Activated CD4-positive, CD25-positive, alpha-beta regulatory T cell treated with anti-CD3 and anti-CD28 coated beads, Interleukin-2, amount 50 U/mL, for 24 hours (primary cell): ENCODE results near the gene HOXD11.

Experiments used
- ATAC-seq, 2 donors: fragments of 150-1000 bp; cut with Tn5 transposase; one replicate each; pipeline ENCODE4 v1.10.0; 2021; ENCODE audit warnings: mild to moderate bottlenecking in 1 of 2, moderate library complexity in 1 of 2

HOXD11 gene

GRCh38 chr2:176106581-176107539 is at the start of gene HOXD11:
Gene HOXD11 (plus strand): TSS chr2:176107280. CDS start chr2:176107356, 76 bp downstream.
- ATAC-seq = no peak

- ATAC-seq = no peak
These were observed 43.1 kb upstream of the HOXD11 start for GRCh38 chr2:176063958-176064357.

- no peak for ATAC-seq
These were observed 40.2 kb upstream of the HOXD11 start for GRCh38 chr2:176066645-176067588.

DNA sequence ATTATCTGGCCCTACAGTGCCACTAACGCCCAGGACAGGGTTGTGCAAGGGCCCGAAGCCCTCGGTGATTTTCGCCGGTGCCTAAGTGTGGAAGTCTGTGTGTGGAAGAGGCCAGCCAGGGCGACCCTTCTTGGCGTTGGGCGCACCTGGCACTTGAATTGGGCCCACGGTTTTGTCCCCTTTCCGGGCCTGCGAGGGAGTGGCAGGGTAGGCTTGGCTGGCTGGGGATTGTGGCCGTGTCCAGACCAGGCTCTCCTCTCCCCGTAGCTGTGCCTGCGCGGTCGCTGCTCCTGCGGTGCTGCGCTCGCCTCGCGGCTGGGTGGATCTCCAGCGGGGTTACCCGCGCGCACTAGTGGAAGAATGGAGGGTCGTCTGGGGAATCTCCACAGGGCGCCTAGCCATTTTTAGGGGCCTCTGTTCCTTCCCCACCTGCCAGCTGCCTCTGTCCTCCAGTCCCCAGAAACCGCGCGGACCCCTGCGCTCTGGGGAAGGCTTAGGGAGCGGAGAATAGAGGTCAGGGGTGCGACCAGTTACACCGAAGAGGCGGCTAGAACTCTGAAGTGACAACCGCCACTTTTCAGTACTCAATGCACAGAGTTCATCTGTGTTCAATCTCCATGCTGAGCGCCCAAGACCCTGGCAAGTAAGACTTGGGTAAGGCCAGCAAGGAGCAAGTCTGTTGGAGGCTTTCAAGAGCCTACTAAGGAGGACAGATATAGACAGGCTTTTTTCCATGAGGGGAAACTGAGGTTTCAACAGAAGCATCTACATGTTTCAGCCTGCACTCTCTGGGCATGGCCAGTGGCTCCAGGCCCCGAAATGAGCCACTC is 39.3 kb upstream of the HOXD11 start:
- ATAC-seq = no peak

GRCh38 chr2:176068419-176068832 is 38.7 kb upstream of the HOXD11 start:
- ATAC-seq = no peak

DNA sequence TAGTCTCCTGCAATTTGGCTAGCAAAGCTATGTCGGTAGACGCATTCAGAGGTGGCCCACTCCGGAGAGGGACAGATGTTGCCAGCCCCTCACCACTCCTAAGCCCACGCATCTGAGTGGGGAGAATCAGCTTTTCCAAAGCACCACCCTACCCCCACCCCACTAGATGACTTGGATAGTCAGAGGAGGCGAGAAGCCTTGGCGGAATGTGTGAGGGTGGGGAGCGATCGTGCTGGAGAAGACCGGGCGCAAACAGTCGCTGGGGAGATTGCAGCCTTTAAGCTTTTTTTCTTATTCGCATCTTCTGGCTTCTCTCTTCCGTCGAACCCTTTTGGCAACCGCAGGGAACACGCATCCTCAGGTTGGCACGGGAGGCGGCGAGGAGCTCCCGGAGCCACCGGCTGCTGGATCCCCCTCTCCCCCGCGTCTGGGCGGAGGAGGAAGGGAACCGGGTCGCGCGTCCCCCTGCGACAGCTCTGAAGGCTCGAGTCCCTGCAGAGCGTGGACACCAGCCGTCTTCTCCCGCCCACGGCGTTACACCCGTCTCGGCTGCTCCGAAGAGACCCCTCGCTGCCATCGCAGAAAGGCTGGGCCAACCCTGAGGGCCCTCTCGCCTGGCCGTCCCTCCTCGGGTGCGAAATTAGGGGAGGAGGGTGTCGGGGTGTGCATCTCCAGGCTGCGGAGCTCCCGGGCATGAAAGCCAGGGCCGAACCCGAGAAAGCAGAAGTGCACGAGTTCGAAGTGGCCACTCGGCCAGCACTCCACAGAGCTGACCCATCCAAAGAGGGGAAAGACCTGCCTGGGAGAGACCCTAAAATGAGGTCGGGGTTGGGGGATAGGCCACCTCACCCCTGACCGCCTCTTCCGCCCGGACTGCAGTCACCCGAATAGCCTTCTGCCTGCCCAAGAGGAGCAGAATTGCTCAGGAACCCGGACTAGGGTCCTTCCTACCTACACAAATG is 35.5 kb upstream of the HOXD11 start:
- ATAC-seq = no peak

DNA sequence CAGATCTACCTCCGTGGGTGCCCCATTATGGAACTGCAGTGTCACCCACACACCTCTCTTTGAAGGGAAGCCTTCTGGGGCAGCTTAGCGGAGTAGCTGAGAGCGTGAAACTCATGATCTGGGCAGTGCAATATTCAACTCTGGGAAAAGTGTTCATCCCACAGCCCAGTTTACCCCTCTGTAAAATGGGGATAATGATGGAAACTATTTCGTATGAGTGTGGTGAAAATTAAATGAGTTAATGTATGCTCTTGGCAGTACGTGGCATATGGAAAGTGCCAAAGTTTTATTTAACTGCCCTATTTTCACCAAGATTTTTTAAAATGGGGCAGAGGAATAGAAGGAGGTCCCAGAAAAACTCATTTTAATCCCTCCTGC is 34.8 kb upstream of the HOXD11 start:
- no peak for ATAC-seq

DNA sequence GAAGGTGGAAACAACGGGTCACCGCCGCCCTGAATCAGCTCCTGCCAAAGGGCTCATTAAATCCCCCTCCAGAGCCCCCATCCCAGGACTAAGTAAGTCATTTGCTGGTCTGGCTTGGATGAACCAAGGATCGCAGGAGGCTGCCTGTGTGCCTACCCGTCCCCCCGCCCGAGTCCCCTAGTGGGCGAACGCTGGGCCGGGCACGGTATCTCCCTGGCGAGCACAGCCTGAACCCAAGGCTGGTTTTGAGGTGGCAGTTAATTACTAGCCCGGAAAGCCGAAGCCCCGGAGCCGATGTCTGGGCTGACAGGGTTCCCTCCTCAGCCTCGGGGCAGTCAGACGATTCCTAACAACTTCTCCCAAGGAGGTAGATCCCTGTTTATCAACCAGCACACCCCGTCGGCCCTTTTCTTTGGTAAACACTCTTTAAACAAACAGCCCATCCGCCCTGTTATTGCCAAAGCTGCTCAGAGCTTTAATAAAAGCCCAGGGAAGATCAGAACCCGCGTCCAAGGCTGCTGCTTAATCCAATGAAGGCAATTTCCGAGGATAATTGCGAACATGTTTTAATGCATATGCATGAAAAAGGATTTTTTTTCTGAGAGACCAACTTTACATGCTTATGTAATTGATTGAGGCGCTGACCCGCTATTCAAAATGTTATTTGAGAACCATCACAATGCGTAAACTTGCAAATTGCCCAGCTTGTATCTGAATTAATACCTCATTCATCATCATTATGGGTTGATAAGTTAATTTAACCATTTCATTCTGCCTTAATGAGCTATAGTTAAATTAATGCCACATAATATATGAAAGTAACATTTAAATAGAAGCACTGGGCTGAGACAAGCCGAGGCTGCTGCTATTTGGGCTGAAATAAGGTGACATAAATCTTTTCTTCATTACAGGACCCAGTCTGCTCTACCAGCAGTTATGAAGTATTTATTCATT is 33.9 kb upstream of the HOXD11 start:
- ATAC-seq = no peak

DNA sequence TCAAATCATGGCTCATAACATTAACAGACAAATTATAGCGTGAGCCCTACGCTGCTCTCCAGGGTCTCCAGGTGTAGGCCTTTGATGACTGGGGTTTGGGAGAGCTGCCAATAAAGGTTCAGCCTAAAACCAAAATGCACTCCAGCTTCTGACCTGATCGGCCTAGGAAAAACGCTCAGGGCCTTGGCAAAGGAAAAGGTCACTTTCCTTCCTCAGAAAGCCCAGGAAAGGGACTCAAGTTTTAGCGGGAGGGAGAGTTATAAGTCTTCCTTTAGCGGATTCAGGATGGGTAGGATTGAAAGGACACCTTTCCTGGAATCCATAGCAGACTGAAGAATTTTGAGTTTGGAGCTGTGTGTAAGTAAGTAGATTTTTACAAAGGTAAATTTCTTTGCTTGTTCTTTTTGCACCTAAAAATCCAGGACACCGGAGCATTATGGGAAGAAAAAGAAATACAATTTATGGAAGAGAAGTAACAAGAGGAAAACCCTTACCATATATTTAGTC is 32.1 kb upstream of the HOXD11 start:
- no peak for ATAC-seq

- no peak for ATAC-seq
These were observed 31.6 kb upstream of the HOXD11 start for GRCh38 chr2:176075481-176075880.

DNA sequence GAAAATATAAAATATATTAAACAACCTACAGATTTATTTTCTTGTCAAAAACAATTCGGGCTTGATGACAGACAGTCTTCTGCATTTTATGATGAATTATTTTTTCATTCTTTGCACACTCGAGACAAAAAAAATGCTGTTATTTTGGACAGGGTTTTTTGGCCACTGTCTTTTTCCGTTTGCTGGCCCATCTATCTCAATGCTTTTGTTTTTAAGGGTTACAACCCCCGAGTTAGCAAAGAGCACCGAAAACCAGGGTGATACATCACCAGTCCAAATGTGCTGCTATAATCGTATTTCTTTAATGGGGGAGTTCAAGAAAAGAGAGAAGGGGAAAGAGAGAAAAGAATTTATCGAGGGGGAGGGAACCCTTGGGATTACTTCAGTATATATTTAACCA is 31.0 kb upstream of the HOXD11 start:
- ATAC-seq = no peak

- ATAC-seq = no peak
These were observed 30.3 kb upstream of the HOXD11 start for GRCh38 chr2:176076796-176077195.

DNA sequence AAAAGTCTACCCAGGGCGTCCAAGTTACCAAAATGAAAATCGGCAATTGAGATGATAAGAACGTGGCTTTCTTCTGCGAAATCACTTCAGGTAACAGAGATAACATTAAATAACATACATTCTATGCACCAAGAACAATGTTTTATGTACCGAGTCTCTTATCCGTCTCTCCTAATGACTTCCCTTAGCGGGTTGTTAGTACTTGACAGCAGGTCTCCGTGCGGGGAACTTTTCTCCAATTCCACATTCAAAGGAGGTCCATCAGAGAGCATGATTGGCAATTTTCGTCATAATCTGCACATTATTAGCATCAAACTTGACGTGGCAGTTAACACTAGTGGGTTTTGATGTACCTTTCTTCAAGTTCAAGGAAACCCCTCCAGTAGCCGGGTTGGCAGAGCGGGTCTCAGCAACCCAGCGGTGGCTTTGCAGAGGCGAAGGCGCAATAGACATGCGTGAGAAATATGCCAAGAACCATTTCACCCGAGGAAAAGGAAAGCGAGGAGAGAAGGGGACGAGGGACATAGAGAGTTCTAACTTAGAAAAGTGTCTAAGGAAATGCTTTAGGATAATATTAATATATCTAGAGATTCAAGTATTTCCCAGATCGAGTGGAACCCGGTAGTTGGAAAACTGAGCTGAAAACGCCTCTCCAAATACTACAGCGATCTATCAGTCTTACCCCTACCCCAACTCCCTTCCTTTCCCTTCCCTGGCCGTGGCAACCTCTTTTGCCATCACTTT is 28.4 kb upstream of the HOXD11 start:
- no peak for ATAC-seq

GRCh38 chr2:176079285-176079830 is 27.7 kb upstream of the HOXD11 start:
- ATAC-seq = no peak

DNA sequence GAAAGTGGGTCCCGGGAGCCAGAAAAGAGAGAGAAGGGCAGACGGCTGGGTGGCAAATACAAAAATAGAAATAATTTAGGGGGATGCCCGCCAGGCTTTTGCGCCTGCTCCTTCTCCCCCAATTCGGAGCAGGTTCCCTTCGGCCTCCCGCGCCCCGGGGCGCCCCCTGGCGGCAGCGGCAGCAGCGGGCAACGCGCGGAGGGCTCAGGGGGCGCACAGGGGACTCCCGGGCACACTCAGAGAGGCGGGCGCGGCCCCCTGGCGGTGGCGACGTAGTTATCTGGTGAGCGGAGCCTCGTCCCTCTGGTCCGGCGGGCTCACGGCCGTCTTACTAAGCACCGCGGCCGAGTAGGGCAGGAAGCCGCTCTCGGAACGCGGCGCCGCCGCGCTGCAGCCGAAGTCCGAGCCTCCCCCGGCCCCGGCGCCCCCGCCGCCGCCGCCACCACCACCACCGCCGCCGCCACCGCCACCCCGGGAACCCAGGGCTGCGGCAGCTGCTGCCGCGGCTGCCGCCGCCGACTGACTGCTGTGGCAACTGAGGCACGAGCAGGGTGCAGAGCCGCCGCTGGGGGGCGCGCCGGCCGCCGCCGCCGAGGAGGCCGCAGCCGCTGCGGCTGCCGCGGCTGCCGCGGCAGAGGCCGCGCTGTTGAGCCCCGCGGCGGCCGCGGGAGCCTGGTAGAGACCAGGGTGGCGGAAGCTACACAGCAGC is 27.1 kb upstream of the HOXD11 start:
- ATAC-seq = no peak

DNA sequence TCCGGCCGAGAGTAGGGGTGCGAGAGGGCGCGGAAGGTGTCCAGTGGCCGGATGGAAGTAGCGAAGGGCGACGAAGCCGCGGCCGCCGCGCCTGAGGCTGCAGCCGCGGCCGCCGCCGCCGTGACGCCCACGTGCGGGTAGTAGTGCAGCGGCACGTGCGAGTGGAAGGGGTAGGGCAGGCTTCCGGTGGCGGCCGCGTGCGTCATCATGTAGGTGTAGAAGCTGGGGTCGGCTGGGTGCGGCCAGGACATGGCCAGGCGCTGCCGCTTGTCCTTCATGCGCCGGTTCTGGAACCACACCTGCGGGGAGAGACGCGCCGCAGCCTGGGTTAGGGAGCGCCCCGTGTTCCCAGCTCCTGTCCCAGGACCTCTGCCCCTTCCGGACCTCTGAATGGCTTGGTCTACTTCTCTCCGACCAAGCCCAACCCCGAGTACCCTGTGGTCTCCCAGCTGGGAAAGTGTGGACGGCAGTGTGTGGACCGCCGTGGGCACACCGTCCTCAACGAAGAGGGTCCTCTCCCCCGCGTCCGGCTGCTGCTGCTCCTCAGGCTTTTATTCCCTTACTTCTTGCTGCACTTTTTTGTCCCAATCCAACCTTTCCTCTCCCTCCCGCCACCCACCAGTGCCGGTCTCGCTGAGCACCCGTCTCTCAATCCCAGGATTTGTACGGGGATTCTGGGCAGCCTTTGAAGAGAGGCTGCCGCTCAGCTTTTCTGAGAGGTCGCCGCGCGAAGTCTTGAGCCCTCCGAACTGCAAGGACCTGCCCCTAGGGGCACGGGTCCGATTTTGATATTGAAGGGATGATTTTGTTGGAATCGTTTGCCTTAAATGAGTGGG is 26.3 kb upstream of the HOXD11 start:
- no peak for ATAC-seq

- no peak for ATAC-seq
These were observed 25.7 kb upstream of the HOXD11 start for GRCh38 chr2:176081376-176081836.
